Measurements from ENCODE around the gene CACYBP. TPM values are rescaled to one million over a fixed set of nuclear protein-coding genes. Genes with fewer than 3 reads are reported as not detected.

CACYBP gene
- total RNA-seq, 1 donor from 2014 or later = 98.0 TPM

DNA sequence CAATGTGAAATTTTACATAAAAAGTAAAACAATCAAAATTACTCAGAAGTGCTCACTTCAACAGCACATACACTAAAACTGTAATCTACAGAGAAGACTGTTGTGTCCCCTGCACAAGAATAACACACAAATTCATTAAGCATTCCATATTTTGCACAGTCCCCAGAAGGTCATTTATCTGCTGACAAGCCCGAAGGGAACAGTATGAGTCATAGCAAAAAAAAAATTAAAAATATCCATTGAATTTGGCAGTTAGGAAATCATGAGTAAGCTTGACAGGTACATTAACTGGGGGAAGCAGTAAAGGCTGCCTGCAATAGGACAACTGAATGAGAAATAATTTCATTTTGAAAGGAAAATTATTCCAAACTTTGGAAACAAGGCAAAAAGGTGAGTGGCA is 3.3 kb upstream of the CACYBP start:
- no peaks in the 10 kb centered on the region for H3K27me3 ChIP-seq (ENCODE audit: control insufficient read depth, insufficient read depth, low read length)
- TF ChIP-seq, protein P1, sequence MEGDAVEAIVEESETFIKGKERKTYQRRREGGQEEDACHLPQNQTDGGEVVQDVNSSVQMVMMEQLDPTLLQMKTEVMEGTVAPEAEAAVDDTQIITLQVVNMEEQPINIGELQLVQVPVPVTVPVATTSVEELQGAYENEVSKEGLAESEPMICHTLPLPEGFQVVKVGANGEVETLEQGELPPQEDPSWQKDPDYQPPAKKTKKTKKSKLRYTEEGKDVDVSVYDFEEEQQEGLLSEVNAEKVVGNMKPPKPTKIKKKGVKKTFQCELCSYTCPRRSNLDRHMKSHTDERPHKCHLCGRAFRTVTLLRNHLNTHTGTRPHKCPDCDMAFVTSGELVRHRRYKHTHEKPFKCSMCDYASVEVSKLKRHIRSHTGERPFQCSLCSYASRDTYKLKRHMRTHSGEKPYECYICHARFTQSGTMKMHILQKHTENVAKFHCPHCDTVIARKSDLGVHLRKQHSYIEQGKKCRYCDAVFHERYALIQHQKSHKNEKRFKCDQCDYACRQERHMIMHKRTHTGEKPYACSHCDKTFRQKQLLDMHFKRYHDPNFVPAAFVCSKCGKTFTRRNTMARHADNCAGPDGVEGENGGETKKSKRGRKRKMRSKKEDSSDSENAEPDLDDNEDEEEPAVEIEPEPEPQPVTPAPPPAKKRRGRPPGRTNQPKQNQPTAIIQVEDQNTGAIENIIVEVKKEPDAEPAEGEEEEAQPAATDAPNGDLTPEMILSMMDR (IDR thresholded peaks at IDR 0.05; ENCODE audit: insufficient read depth, low read length, poor library complexity, severe bottlenecking) = no peak
- no peaks in the 10 kb centered on the region for H3K36me3 ChIP-seq (ENCODE audit: control insufficient read depth, insufficient read depth, low read length)
- no peak for DNase-seq (ENCODE audit: low read depth)
- no peak overlapping the region for H3K4me3 ChIP-seq (ENCODE audit: low read depth, low read length)

DNA sequence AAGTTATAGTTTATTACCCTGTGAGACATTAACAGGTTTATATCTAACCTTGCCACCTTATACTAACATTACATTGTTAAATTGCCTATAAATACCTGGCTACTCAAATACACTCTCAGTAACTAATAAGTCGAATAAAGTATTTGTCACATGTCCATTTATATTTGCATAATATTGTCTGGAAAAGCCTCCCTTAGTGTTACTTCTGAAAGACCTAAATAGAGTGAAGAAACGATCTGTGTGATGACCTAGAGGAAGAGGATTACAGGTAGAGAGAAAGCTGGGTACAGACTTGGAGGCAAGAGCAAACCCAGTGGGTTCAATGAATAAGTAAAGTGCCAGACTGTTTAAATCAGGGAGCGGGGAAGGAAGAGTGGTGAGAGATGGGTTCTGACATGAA is 2.7 kb upstream of the CACYBP start:
- TF ChIP-seq, protein P1 (IDR thresholded peaks at IDR 0.05; ENCODE audit: insufficient read depth, low read length, poor library complexity, severe bottlenecking) = no peak
- Histone ChIP-seq H3K4me3 (ENCODE audit: low read depth, low read length) (no peak overlapping the region), H3K27me3 (ENCODE audit: control insufficient read depth, insufficient read depth, low read length) (no peaks in the 10 kb centered on the region), H3K36me3 (ENCODE audit: control insufficient read depth, insufficient read depth, low read length) (no peaks in the 10 kb centered on the region)
- no peak for DNase-seq (ENCODE audit: low read depth)

DNA sequence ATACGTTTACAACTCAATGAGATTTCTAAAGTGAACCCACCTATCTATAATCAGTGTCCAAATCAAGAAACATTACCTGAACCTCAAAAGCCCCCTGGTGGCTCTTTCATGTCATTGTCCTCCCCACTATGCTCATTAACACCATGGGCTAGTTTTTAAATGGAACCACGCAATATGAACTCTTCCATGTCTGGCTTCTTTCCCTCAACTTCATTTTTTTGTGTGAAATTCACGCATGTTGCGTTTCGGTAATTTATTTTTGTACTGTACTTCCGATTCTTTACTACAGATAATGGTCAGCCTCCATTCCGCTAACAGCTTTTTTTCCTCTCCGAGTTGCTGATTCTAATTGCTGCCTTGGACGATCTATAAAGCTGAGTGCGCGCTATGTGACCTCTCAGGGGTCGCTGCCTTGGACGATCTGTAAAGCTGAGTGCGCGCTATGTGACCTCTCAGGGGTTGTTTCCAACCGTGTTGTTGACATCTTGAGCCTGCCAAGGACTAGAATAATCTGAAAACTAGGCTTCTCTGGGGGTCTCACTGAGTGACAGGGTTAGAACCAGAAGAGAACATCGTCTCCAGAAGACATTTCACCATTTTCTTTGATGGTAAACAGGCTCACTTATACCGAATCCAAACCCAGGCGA is 1.1 kb upstream of the CACYBP start:
- Histone ChIP-seq H3K36me3 (ENCODE audit: control insufficient read depth, insufficient read depth, low read length) (no peaks in the 10 kb centered on the region), H3K27me3 (ENCODE audit: control insufficient read depth, insufficient read depth, low read length) (no peaks in the 10 kb centered on the region), H3K4me3 (ENCODE audit: low read depth, low read length) (peak overlapping the region; percentile 89)
- DNase-seq (ENCODE audit: low read depth) = no peak
- TF ChIP-seq, protein P1 (IDR thresholded peaks at IDR 0.05; ENCODE audit: insufficient read depth, low read length, poor library complexity, severe bottlenecking) = peak; percentile 80

DNA sequence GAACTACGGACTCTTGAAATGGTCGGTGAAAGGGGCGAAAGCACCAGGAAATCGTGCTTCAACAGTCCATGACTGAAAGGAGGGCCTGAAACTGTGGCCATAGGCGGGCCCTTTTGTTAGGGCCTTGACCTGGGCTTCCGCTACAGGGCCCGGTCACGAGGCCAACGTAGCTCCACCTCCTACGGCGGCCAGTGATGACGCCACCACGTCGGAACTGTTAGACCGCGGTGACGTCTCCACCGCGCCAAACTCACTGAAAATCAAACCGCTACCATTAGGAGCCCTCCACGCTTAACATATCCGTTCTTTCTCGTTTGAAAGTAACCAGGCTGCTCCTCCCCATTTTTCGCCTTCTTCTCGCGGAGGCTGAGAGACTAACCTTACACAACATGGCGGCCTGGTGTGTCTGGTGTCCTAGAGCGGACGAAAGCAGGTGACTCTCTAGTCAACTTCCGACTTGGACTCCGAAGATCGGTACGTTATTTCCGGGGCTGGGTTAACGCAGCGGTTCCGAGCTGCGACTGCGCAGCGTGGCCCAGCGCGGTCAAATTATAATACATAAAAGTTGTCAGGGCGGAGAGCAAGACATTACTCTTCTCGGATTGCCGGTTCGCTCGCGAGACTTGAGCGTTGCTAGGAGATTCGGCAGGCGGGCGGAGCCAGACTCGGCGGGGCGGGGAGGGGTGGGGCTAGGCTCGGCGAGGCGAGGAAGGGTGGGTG is 371 bp upstream of the CACYBP start:
- TF ChIP-seq, protein P1 (IDR thresholded peaks at IDR 0.05; ENCODE audit: insufficient read depth, low read length, poor library complexity, severe bottlenecking) = no peak
- Histone ChIP-seq H3K4me3 (ENCODE audit: low read depth, low read length) (peak overlapping the region; percentile 89), H3K36me3 (ENCODE audit: control insufficient read depth, insufficient read depth, low read length) (no peaks in the 10 kb centered on the region), H3K27me3 (ENCODE audit: control insufficient read depth, insufficient read depth, low read length) (no peaks in the 10 kb centered on the region)
- DNase-seq (ENCODE audit: low read depth) = peak; percentile 95

DNA sequence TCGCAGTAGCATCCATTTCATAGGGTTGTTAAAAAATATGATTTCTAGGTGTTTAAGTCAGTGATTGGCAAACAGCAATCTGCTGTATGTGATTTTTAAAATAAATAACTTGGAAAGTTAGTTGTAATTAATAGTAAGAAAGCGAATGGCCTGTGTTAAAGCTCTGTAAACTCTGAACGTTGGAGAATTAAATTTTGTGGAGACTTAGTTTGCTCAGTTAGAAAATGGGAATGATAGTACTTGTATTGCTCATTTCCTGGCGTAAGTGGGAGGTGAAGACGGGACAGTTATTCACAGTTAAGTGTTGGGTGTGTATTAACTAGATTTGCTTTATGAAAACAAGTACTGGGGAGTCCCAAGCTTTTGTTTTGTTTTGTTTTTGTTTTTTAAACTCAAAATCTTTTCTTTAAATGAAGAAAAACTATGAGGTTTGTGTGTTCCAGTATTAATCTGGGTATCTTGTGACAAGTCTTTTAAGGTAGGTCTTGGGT is 995 bp downstream of the CACYBP start:
- Histone ChIP-seq H3K36me3 (ENCODE audit: control insufficient read depth, insufficient read depth, low read length) (no peaks in the 10 kb centered on the region), H3K27me3 (ENCODE audit: control insufficient read depth, insufficient read depth, low read length) (no peaks in the 10 kb centered on the region), H3K4me3 (ENCODE audit: low read depth, low read length) (peak overlapping the region; percentile 89)
- DNase-seq (ENCODE audit: low read depth) = no peak
- TF ChIP-seq, protein P1 (IDR thresholded peaks at IDR 0.05; ENCODE audit: insufficient read depth, low read length, poor library complexity, severe bottlenecking) = no peak
